Thoracic aorta (tissue), 2 donors: ENCODE results near the gene CFAP97. TPM values are rescaled to one million over a fixed set of nuclear protein-coding genes. Genes with fewer than 3 reads are reported as not detected.
"Not testable (repeated sequence)": the region's sequence is repeated elsewhere in the genome, so short reads cannot be mapped to it uniquely, and the experiment has no call there.

ENCODE experiments used
- ATAC-seq: fragments of 150-250 bp; one replicate; pipeline ENCODE4 v1.8.0; 2017; ENCODE audit warnings: low read depth; ENCODE audit not compliant: insufficient number of reproducible peaks, low FRiP score
- DNase-seq: peaks from one replicate; pipeline ENCODE4 v3.0.0-alpha.2; 2020; ENCODE audit warnings: low spot score
- H3K27ac ChIP-seq, 2 donors: fragments of 200-600 bp; sonication (generic); 1 replicate in 1 of 2; 2 replicates in 1 of 2; pipeline ENCODE4 v1.5.1; 2016; ENCODE audit warnings: mild to moderate bottlenecking in 2 of 2, moderate library complexity in 2 of 2
- H3K27me3 ChIP-seq: fragments of 200-600 bp; sonication (generic); replicated peaks from 2 replicates; pipeline ENCODE4 v1.6.0; 2016; ENCODE audit warnings: mild to moderate bottlenecking; ENCODE audit not compliant: insufficient read depth
- H3K36me3 ChIP-seq: fragments of 200-600 bp; sonication (generic); one replicate; pipeline ENCODE4 v1.5.1; 2016
- H3K4me1 ChIP-seq, 2 donors: fragments of 200-600 bp; sonication (generic); 1 replicate in 1 of 2; 2 replicates in 1 of 2; pipeline versions ENCODE4 v1.5.1 to v1.6.0; 2016; ENCODE audit warnings: low read depth in 2 of 2, mild to moderate bottlenecking in 1 of 2; ENCODE audit not compliant: control insufficient read depth in 1 of 2
- H3K4me3 ChIP-seq: fragments of 200-600 bp; sonication (generic); 2 replicates; pipeline ENCODE4 v1.5.1; 2016; ENCODE audit warnings: mild to moderate bottlenecking
- H3K9me3 ChIP-seq: fragments of 200-600 bp; sonication (generic); 2 replicates; pipeline ENCODE4 v1.5.1; 2016
- CTCF ChIP-seq: fragments of 200-600 bp; sonication (generic); IDR thresholded peaks from one replicate; pipeline ENCODE4 v1.5.1; 2019; ENCODE audit warnings: antibody characterized with exemption
- total RNA-seq, 2 donors: library from RNA; depleted of rRNA; stranded (reverse); fragments of >200 nt; gene quantifications; one replicate each; pipeline versions ENCODE4 v1.1.0 to v1.2.3, GENCODE V29; 2016

The CFAP97 gene
- total RNA-seq, 2 donors from 2014 or later: 40.8 to 62.2 TPM

- DNase-seq (no peak), ATAC-seq (no peak)
- Histone ChIP-seq H3K36me3 (no peaks in the 10 kb centered on the region), H3K4me3 (no peak overlapping the region), H3K27me3 (no peaks in the 10 kb centered on the region), H3K27ac (no peak overlapping the region), H3K9me3 (no peaks in the 10 kb centered on the region), H3K4me1 (peaks cover 17 to 38% of the 10 kb centered on the region in 2 donors)
- TF ChIP-seq CTCF: no peak
Observed at GRCh38 chr4:185205697-185206342, 2.0 kb upstream of the CFAP97 start.

- not testable (repeated sequence) for ATAC-seq, DNase-seq, H3K36me3 ChIP-seq, H3K9me3 ChIP-seq, H3K27me3 ChIP-seq, H3K4me3 ChIP-seq
- peak overlapping the region; percentile 52 to 99 for H3K27ac ChIP-seq
- peaks cover 17 to 38% of the 10 kb centered on the region in 2 donors for H3K4me1 ChIP-seq
Observed at GRCh38 chr4:185205073-185205472, 1.3 kb upstream of the CFAP97 start.

- Histone ChIP-seq H3K9me3 (no peaks in the 10 kb centered on the region), H3K27me3 (no peaks in the 10 kb centered on the region), H3K36me3 (no peaks in the 10 kb centered on the region), H3K27ac (peak overlapping the region; percentile 52 to 99), H3K4me1 (peaks cover 20 to 44% of the 10 kb centered on the region in 2 donors), H3K4me3 (peak overlapping the region; percentile 98)
- DNase-seq (no peak), ATAC-seq (no peak)
- TF ChIP-seq CTCF: no peak
Observed at GRCh38 chr4:185204238-185204910, 574 bp upstream of the CFAP97 start.

- no peaks in the 10 kb centered on the region for H3K36me3 ChIP-seq
- TF ChIP-seq CTCF: no peak
- no peaks in the 10 kb centered on the region for H3K27me3 ChIP-seq
- H3K9me3 ChIP-seq: no peaks in the 10 kb centered on the region
- peak overlapping the region; percentile 98 to 99 for H3K27ac ChIP-seq
- no peak for ATAC-seq
- peak overlapping the region; percentile 98 for H3K4me3 ChIP-seq
- H3K4me1 ChIP-seq: peaks cover 20 to 47% of the 10 kb centered on the region in 2 donors
- no peak for DNase-seq
Observed at GRCh38 chr4:185202984-185203485, 765 bp downstream of the CFAP97 start.

- ATAC-seq: no peak
- DNase-seq: no peak
- TF ChIP-seq CTCF: no peak
Observed at GRCh38 chr4:185201977-185202962, 1.5 kb downstream of the CFAP97 start.

GRCh38 chr4:185198189-185198588 is 5.6 kb downstream of the CFAP97 start:
- DNase-seq, H3K36me3 ChIP-seq, H3K9me3 ChIP-seq, H3K27me3 ChIP-seq, ATAC-seq: not testable (repeated sequence)
- Histone ChIP-seq H3K4me3 (peak overlapping the region; percentile 56), H3K4me1 (peaks cover 17 to 37% of the 10 kb centered on the region in 2 donors), H3K27ac (peak overlapping the region; percentile 21 to 87)

More at GRCh38 chr4:185201977-185202962, 1.5 kb downstream of the CFAP97 start:
- Histone ChIP-seq H3K36me3 (no peaks in the 10 kb centered on the region), H3K9me3 (no peaks in the 10 kb centered on the region), H3K4me3 (peak overlapping the region; percentile 98), H3K27ac (peak overlapping the region; percentile 98 to 99), H3K4me1 (peaks cover 20 to 47% of the 10 kb centered on the region in 2 donors), H3K27me3 (no peaks in the 10 kb centered on the region)
